Keratinocyte (primary cell): ENCODE data around the gene PALB2. TPM values are rescaled to one million over a fixed set of nuclear protein-coding genes. Genes with fewer than 3 reads are reported as not detected.

Experiments used
- DNase-seq: peaks from one replicate; pipeline ENCODE4 v3.0.0-alpha.2; 2011; ENCODE audit warnings: low read depth, missing footprints, low spot score
- FAIRE-seq: peaks from 2 replicates; lab custom pipeline; 2011; peaks lifted over from hg19 to GRCh38; lab: Jason Lieb, UNC
- H2AFZ ChIP-seq: 2 replicates; pipeline ENCODE4 v1.6.0; 2012; ENCODE audit warnings: low read length, control low read depth, inconsistent platforms; ENCODE audit not compliant: control insufficient read depth
- H3K27ac ChIP-seq: 2 replicates; pipeline ENCODE4 v1.5.1; 2011; ENCODE audit warnings: low read length; ENCODE audit not compliant: control insufficient read depth, insufficient read depth
- H3K27me3 ChIP-seq: 3 replicates; pipeline ENCODE4 v1.6.0; 2011; ENCODE audit warnings: low read length; ENCODE audit not compliant: control insufficient read depth, insufficient read depth; ENCODE audit errors: extremely low read depth
- H3K36me3 ChIP-seq, 2 experiments: 2 replicates in 1 of 2; 3 replicates in 1 of 2; pipeline ENCODE4 v1.5.1; 2011; ENCODE audit warnings: low read length in 2 of 2, mild to moderate bottlenecking in 1 of 2; ENCODE audit not compliant: control insufficient read depth in 2 of 2, insufficient read depth in 2 of 2; ENCODE audit errors: extremely low read depth in 1 of 2
- H3K4me1 ChIP-seq: 3 replicates; pipeline ENCODE4 v1.5.1; 2011; ENCODE audit warnings: low read length; ENCODE audit not compliant: control insufficient read depth, insufficient read depth; ENCODE audit errors: extremely low read depth
- H3K4me2 ChIP-seq: 3 replicates; pipeline ENCODE4 v1.6.0; 2011; ENCODE audit warnings: low read depth, low read length; ENCODE audit not compliant: control insufficient read depth, insufficient read depth; ENCODE audit errors: extremely low read depth
- H3K4me3 ChIP-seq, 3 experiments: fragments of 200-600 bp in 1 of 3; sonication (generic) in 1 of 3; 2 replicates in 2 of 3; 3 replicates in 1 of 3; pipeline ENCODE4 v1.5.1; 2011 to 2016; ENCODE audit warnings: low read length in 3 of 3, mild to moderate bottlenecking in 3 of 3, control low read depth in 2 of 3, inconsistent platforms in 1 of 3, low read depth in 1 of 3, mixed read lengths in 1 of 3, mixed run types in 1 of 3, moderate library complexity in 1 of 3; ENCODE audit not compliant: control insufficient read depth in 2 of 3, insufficient read depth in 2 of 3; ENCODE audit errors: extremely low read depth in 1 of 3
- H3K79me2 ChIP-seq: 2 replicates; pipeline ENCODE4 v1.6.0; 2012; ENCODE audit warnings: low read length; ENCODE audit not compliant: control insufficient read depth, insufficient read depth
- H3K9ac ChIP-seq: 3 replicates; pipeline ENCODE4 v1.6.0; 2011; ENCODE audit warnings: low read length; ENCODE audit not compliant: control insufficient read depth, insufficient read depth; ENCODE audit errors: extremely low read depth
- H3K9me1 ChIP-seq: 3 replicates; pipeline ENCODE4 v1.6.0; 2011; ENCODE audit warnings: low read length; ENCODE audit not compliant: control insufficient read depth, insufficient read depth; ENCODE audit errors: extremely low read depth
- H3K9me3 ChIP-seq: 2 replicates; pipeline ENCODE4 v1.5.1; 2012; ENCODE audit warnings: low read depth, low read length; ENCODE audit not compliant: control insufficient read depth
- H4K20me1 ChIP-seq: 3 replicates; pipeline ENCODE4 v1.6.0; 2011; ENCODE audit warnings: low read length; ENCODE audit not compliant: control insufficient read depth, insufficient read depth; ENCODE audit errors: extremely low read depth
- CTCF ChIP-seq, 3 experiments: IDR thresholded peaks in 1 of 3; conservative IDR thresholded peaks in 1 of 3; optimal IDR thresholded peaks in 1 of 3; 2 replicates in 2 of 3; 3 replicates in 1 of 3; pipeline versions ENCODE3 to v1.5.1; 2011; ENCODE audit warnings: low read length in 3 of 3, mild to moderate bottlenecking in 3 of 3, moderate library complexity in 2 of 3, control low read depth in 1 of 3, inconsistent platforms in 1 of 3; ENCODE audit not compliant: insufficient read depth in 2 of 3; ENCODE audit errors: extremely low read depth in 1 of 3
- EZH2 ChIP-seq: IDR thresholded peaks from one replicate; pipeline ENCODE4 v1.6.1; 2012; ENCODE audit warnings: inconsistent platforms, mild to moderate bottlenecking, low read length, moderate library complexity
- dilution Hi-C: fragments of 300-500 bp; cut with MboI; formaldehyde crosslinking; loops from one replicate; pipeline ENCODE4 v1.7.0; 2020; ENCODE audit warnings: low sequenced_read_pairs; ENCODE audit not compliant: extremely low pct_ligation_motif_present
- polyA plus RNA-seq, 5 experiments: library from polyadenylated mRNA; depleted of rRNA in 3 of 5; stranded (reverse) in 3 of 5; stranded (forward) in 1 of 5; unstranded in 1 of 5; fragments of >200 nt; gene quantifications; 1 replicate in 1 of 5; 2 replicates in 3 of 5; 3 replicates in 1 of 5; pipeline versions ENCODE4 v1.2.1 to v1.2.3, GENCODE V29; 2011 to 2012; ENCODE audit warnings: missing spikeins in 2 of 5, low read depth in 1 of 5, low replicate concordance in 1 of 5

Gene PALB2
- polyA plus RNA-seq, 1 donor (not counting 4 experiments of a cell fraction or from before 2014, with no cell fraction given), result 18.7 TPM

- peaks cover 28 to 30% of the 10 kb centered on the region in 2 experiments for H3K36me3 ChIP-seq
- H3K27me3 ChIP-seq, result no peaks in the 10 kb centered on the region
- no peak overlapping the region for H3K4me3 ChIP-seq
- no peak for TF ChIP-seq EZH2
- no peak for TF ChIP-seq CTCF (optimal IDR thresholded peaks at IDR 0.05 in 1 of 3, IDR thresholded peaks at IDR 0.05 in 1 of 3, conservative IDR thresholded peaks at IDR 0.05 in 1 of 3; ENCODE audit: extremely low read depth in 1 of 3, insufficient read depth in 2 of 3, low read length in 3 of 3)
- FAIRE-seq, result no peak
- no peaks in the 10 kb centered on the region for H3K4me1 ChIP-seq
- H4K20me1 ChIP-seq, result no peaks in the 10 kb centered on the region
- dilution Hi-C loops, result no loop called here
- H3K9me1 ChIP-seq, result no peaks in the 10 kb centered on the region
- H3K79me2 ChIP-seq, result no peaks in the 10 kb centered on the region
- no peak overlapping the region for H3K4me2 ChIP-seq
- no peaks in the 10 kb centered on the region for H3K9me3 ChIP-seq
- DNase-seq, result no peak
- no peak overlapping the region for H3K27ac ChIP-seq
- no peak overlapping the region for H2AFZ ChIP-seq
- no peak overlapping the region for H3K9ac ChIP-seq
These were observed 69.2 kb downstream of the PALB2 start for GRCh38 chr16:23571895-23572294.

- Histone ChIP-seq H3K36me3 (peaks cover 30 to 32% of the 10 kb centered on the region in 2 experiments), H3K27ac (no peak overlapping the region), H3K9me1 (no peaks in the 10 kb centered on the region), H4K20me1 (no peaks in the 10 kb centered on the region), H3K4me3 (no peak overlapping the region), H3K9me3 (no peaks in the 10 kb centered on the region), H3K27me3 (no peaks in the 10 kb centered on the region), H3K4me1 (no peaks in the 10 kb centered on the region), H3K4me2 (no peak overlapping the region), H3K9ac (no peak overlapping the region), H3K79me2 (no peaks in the 10 kb centered on the region), H2AFZ (no peak overlapping the region)
- DNase-seq (no peak), FAIRE-seq (no peak)
- no peak for TF ChIP-seq CTCF (optimal IDR thresholded peaks at IDR 0.05 in 1 of 3, IDR thresholded peaks at IDR 0.05 in 1 of 3, conservative IDR thresholded peaks at IDR 0.05 in 1 of 3; ENCODE audit: extremely low read depth in 1 of 3, insufficient read depth in 2 of 3, low read length in 3 of 3)
- TF ChIP-seq EZH2, result no peak
- dilution Hi-C loops, result no loop called here
These were observed 70.0 kb downstream of the PALB2 start for GRCh38 chr16:23570992-23571632.
